Astrocyte of the spinal cord (primary cell): ENCODE results near the gene CHCHD4.
A peak's percentile ranks its signal among the peaks of the same experiment; 100 is the strongest.

Experiments
- DNase-seq: peaks from one replicate; pipeline ENCODE4 v3.0.0; 2011; ENCODE audit warnings: low read depth, low spot score
- H3K4me3 ChIP-seq: 2 replicates; pipeline ENCODE4 v1.5.1; 2011; ENCODE audit warnings: low read depth, mild to moderate bottlenecking, low read length, moderate library complexity
- CTCF ChIP-seq: IDR thresholded peaks from 2 replicates; pipeline ENCODE4 v1.5.1; 2012; ENCODE audit warnings: low read depth, mild to moderate bottlenecking, low read length, inconsistent platforms
- in situ Hi-C: cut with HindIII; loops from 2 replicates; pipeline ENCODE4 v1.10.0; 2017; ENCODE audit warnings: low sequenced_read_pairs

The CHCHD4 gene

GRCh38 chr3:14156201-14156600 is 31.5 kb upstream of the CHCHD4 start:
- H3K4me3 ChIP-seq: no peak overlapping the region
- in situ Hi-C loops: no loop called here

GRCh38 chr3:14154895-14155440 is 30.3 kb upstream of the CHCHD4 start:
- H3K4me3 ChIP-seq: no peak overlapping the region
- no peak for TF ChIP-seq CTCF
- no peak for DNase-seq
- in situ Hi-C loops: no loop called here

More at GRCh38 chr3:14156201-14156600, 31.5 kb upstream of the CHCHD4 start:
- DNase-seq: no peak
- TF ChIP-seq CTCF: no peak

- DNase-seq: no peak
- no peak for TF ChIP-seq CTCF
- no peak overlapping the region for H3K4me3 ChIP-seq
- in situ Hi-C loops: no loop called here
Measured at GRCh38 chr3:14154276-14154675, 29.6 kb upstream of the CHCHD4 start.

- no peak overlapping the region for H3K4me3 ChIP-seq
- TF ChIP-seq CTCF: no peak
- no peak for DNase-seq
- in situ Hi-C loops: no loop called here
Measured at GRCh38 chr3:14153663-14154062, 29.0 kb upstream of the CHCHD4 start.

GRCh38 chr3:14152963-14153355 is 28.3 kb upstream of the CHCHD4 start:
- DNase-seq: no peak
- no peak for TF ChIP-seq CTCF
- in situ Hi-C loops: no loop called here
- no peak overlapping the region for H3K4me3 ChIP-seq

GRCh38 chr3:14152233-14152962 is 27.7 kb upstream of the CHCHD4 start:
- in situ Hi-C loops: no loop called here
- peak; percentile 41 for TF ChIP-seq CTCF
- no peak overlapping the region for H3K4me3 ChIP-seq
- no peak for DNase-seq
